MCF 10A (cell line): ENCODE measurements around the gene ATG4A. TPM values are rescaled to one million over a fixed set of nuclear protein-coding genes. Genes with fewer than 3 reads are reported as not detected.

ENCODE experiments used
- BruUV-seq: library from RNA; stranded (reverse); fragments of 400-500 nt; replicated peaks from 2 replicates; lab custom pipeline; 2021; lab: Mats Ljungman, UMichigan
- CTCF ChIA-PET: fragments of 300-600 bp; sonication (Branson Sonifier 250); formaldehyde crosslinking; extraction: SDS; loops from one replicate; lab custom pipeline; 2021; ENCODE audit warnings: antibody characterized with exemption, inconsistent platforms; lab: Yijun Ruan, JAX
- POLR2A ChIA-PET: fragments of 300-600, 350-650 bp; sonication (Branson Sonifier 250); formaldehyde crosslinking; extraction: SDS; loops from one replicate; lab custom pipeline; 2020; ENCODE audit warnings: antibody characterized with exemption, inconsistent platforms; lab: Yijun Ruan, JAX
- DNase-seq: peaks from one replicate; pipeline ENCODE4 v3.0.0-alpha.2; 2018; ENCODE audit not compliant: unreplicated experiment
- H3K27ac Mint-ChIP-seq: one replicate; pipeline ENCODE4 v1.8.0; 2022; ENCODE audit warnings: mild to moderate bottlenecking, low read depth, mixed read lengths; ENCODE audit not compliant: unreplicated experiment
- H3K27me3 Mint-ChIP-seq: one replicate; pipeline ENCODE4 v1.8.0; 2022; ENCODE audit warnings: mixed read lengths; ENCODE audit not compliant: insufficient read depth, unreplicated experiment
- H3K36me3 Mint-ChIP-seq: one replicate; pipeline ENCODE4 v1.8.0; 2022; ENCODE audit warnings: mild to moderate bottlenecking, moderate library complexity, mixed read lengths; ENCODE audit not compliant: insufficient read depth, unreplicated experiment
- H3K4me1 Mint-ChIP-seq: one replicate; pipeline ENCODE4 v1.8.0; 2022; ENCODE audit warnings: mixed read lengths; ENCODE audit not compliant: insufficient read depth, unreplicated experiment
- H3K4me3 Mint-ChIP-seq: one replicate; pipeline ENCODE4 v1.8.0; 2022; ENCODE audit warnings: mild to moderate bottlenecking, moderate library complexity, mixed read lengths; ENCODE audit not compliant: unreplicated experiment
- H3K9me3 Mint-ChIP-seq: one replicate; pipeline ENCODE4 v1.8.0; 2022; ENCODE audit warnings: mixed read lengths; ENCODE audit not compliant: unreplicated experiment
- intact Hi-C: fragments of 100-400 bp; cut with micrococcal nuclease; formaldehyde crosslinking; loops from 2 replicates; pipeline ENCODE4 v1.14.1; 2022
- total RNA-seq: library from RNA; stranded (reverse); gene quantifications from 2 replicates; pipeline ENCODE4 v1.2.3, GENCODE V29; 2022
- TF ChIP-seq, protein P1 (sequence below): fragments of 200-600 bp; IDR thresholded peaks from one replicate; pipeline ENCODE4 v1.8.0; 2022; ENCODE audit warnings: antibody characterized with exemption, mild to moderate bottlenecking; ENCODE audit not compliant: unreplicated experiment

The ATG4A gene
- total RNA-seq, 1 experiment from 2014 or later, result 7.3 TPM

DNA sequence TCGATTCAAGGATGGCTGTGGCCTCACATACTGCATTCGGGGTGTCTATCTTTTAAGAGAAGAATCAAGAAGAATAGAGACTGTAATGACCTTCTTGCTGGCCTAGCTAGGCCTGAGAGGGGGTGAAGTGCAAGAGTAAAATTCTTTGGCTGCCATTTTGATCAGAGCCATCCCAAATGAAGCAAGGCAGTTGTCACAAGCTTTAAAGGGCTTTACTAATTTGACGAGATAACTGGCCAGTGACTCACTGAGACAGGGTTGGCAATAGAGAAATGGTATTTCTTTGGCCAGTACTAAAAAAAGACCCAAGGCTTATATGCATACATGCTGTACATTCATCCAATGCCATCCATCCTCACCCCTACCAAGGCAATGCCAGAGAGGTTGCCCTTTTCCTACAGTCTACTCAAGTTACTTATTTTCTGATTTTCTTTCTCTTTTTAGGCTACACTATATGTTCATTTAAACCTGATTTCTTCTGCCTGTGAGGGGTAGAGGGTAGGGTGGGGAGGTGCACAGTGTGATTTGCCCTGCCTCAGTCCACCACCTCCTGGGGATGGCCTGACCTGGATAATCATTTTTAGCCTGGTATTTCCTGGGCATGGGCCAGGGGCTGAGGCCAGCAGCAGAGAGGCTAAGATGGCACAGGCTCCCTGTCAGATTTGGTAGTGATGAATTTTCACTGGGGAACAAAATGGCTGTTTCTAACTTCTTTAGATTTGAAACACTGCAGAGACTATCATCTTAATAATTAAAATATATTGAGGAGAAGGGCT is 32.2 kb downstream of the ATG4A start:
- peaks cover 87% of the 10 kb centered on the region for H3K27me3 Mint-ChIP-seq
- H3K4me1 Mint-ChIP-seq, result peaks cover 17% of the 10 kb centered on the region
- H3K27ac Mint-ChIP-seq, result peak overlapping the region; percentile 92
- no peaks in the 10 kb centered on the region for H3K9me3 Mint-ChIP-seq
- POLR2A ChIA-PET, result interaction anchor here (0.6 to 4.5 kb wide), 5 partner anchors 13 to 1572 kb away, joined by 3 to 61 read pairs (median 4); partner anchors contain the start of genes ATG4A and PSMD10
- TF ChIP-seq, protein P1, sequence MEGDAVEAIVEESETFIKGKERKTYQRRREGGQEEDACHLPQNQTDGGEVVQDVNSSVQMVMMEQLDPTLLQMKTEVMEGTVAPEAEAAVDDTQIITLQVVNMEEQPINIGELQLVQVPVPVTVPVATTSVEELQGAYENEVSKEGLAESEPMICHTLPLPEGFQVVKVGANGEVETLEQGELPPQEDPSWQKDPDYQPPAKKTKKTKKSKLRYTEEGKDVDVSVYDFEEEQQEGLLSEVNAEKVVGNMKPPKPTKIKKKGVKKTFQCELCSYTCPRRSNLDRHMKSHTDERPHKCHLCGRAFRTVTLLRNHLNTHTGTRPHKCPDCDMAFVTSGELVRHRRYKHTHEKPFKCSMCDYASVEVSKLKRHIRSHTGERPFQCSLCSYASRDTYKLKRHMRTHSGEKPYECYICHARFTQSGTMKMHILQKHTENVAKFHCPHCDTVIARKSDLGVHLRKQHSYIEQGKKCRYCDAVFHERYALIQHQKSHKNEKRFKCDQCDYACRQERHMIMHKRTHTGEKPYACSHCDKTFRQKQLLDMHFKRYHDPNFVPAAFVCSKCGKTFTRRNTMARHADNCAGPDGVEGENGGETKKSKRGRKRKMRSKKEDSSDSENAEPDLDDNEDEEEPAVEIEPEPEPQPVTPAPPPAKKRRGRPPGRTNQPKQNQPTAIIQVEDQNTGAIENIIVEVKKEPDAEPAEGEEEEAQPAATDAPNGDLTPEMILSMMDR, result no peak
- H3K4me3 Mint-ChIP-seq, result no peak overlapping the region
- intact Hi-C loops, result no loop called here
- H3K36me3 Mint-ChIP-seq, result peaks cover 11% of the 10 kb centered on the region
- CTCF ChIA-PET, result interaction anchor here (0.7 to 2.7 kb wide), 3 partner anchors 16 to 101 kb away, joined by 3 to 9 read pairs (median 3); no protein-coding TSS in a partner anchor
- BruUV-seq, result no TSS peak
- no peak for DNase-seq

DNA sequence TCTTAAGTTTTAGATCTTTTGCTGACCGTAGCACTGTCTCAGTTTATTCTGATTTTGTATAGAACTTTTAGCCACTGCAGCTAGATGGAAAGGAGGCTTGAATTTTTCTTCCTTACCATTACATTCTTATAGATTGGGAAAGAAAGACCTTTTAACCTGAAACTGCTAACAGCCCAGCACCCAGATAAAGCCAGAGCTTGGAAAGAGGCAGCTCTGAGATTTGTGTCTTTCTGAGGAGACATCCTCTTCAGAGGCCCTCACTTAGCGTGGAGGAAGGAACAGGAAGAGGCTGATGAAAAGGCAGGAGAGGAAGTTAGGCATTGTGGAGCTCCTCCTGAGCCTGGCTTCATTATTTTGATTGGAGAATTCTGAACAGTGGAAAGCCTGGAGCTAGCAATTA is 35.1 kb downstream of the ATG4A start:
- H3K4me3 Mint-ChIP-seq, result no peak overlapping the region
- CTCF ChIA-PET, result interaction anchor here (0.7 to 1.5 kb wide), 3 partner anchors 10 to 36 kb away, joined by 3 to 4 read pairs (median 3); no protein-coding TSS in a partner anchor
- no peaks in the 10 kb centered on the region for H3K9me3 Mint-ChIP-seq
- DNase-seq, result no peak
- intact Hi-C loops, result no loop called here
- peaks cover 58% of the 10 kb centered on the region for H3K27me3 Mint-ChIP-seq
- TF ChIP-seq, protein P1, result no peak
- peaks cover 11% of the 10 kb centered on the region for H3K36me3 Mint-ChIP-seq
- POLR2A ChIA-PET, result interaction anchor here (1.2 kb wide), 1 partner anchor 38 kb away, joined by 3 read pairs; no protein-coding TSS in a partner anchor
- H3K27ac Mint-ChIP-seq, result no peak overlapping the region
- H3K4me1 Mint-ChIP-seq, result peaks cover 7% of the 10 kb centered on the region
- BruUV-seq, result no TSS peak

DNA sequence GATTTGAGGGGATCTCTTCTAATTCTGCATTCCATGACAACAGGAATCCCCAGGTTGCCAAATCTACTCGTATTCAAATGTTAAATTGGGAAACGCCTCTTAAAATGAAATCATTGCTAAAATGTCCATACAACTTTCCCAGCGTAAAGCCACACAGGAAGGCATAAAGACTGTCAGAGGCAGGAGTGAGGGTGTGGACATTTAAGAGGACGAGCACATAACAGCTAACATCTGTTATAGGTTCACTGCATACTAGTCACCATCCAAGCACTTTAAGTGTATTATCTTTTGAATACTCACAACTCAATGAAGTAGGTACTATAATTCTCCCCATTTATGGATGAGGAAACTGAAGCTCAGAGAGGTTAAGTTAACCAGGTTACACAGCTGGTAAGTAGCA is 35.6 kb downstream of the ATG4A start:
- TF ChIP-seq, protein P1, result no peak
- Mint-ChIP-seq H3K4me3 (no peak overlapping the region), H3K4me1 (peaks cover 7% of the 10 kb centered on the region), H3K27ac (no peak overlapping the region), H3K36me3 (peaks cover 11% of the 10 kb centered on the region), H3K27me3 (peaks cover 53% of the 10 kb centered on the region), H3K9me3 (no peaks in the 10 kb centered on the region)
- ChIA-PET POLR2A (interaction anchor here (1.2 kb wide), 1 partner anchor 38 kb away, joined by 3 read pairs; no protein-coding TSS in a partner anchor), CTCF (interaction anchor here (0.6 to 1.5 kb wide), 3 partner anchors 10 to 439 kb away, joined by 3 to 4 read pairs (median 3); no protein-coding TSS in a partner anchor)
- intact Hi-C loops, result no loop called here
- no TSS peak for BruUV-seq
- no peak for DNase-seq

DNA sequence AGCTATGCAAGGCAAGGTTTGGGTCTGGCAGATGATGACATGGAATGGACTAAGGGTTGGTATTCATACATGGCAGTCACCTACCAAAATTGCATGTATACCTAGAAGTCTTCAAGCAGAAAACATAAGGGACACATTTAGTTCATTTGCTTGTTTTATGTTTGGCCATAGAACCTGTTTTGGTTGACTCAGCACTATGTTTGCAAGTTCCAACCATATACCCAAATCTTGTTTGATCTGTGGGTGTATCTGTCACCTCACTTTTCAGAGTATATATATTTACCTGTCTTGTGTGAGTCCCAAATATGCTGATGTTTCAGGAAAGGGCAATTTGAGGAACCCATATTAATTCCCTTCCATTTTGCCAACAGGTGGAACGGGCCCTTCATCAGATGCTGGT is 39.3 kb downstream of the ATG4A start:
- TF ChIP-seq, protein P1, result no peak
- Mint-ChIP-seq H3K4me3 (no peak overlapping the region), H3K4me1 (no peaks in the 10 kb centered on the region), H3K27me3 (peaks cover 47% of the 10 kb centered on the region), H3K36me3 (peaks cover 16% of the 10 kb centered on the region), H3K27ac (no peak overlapping the region), H3K9me3 (no peaks in the 10 kb centered on the region)
- ChIA-PET POLR2A (no interaction called here), CTCF (interaction anchor here (0.7 kb wide), 1 partner anchor 10 kb away, joined by 3 read pairs; no protein-coding TSS in a partner anchor)
- intact Hi-C loops, result no loop called here
- no TSS peak for BruUV-seq
- DNase-seq, result no peak
